Testis (tissue), 3 donors: Measurements from ENCODE around the gene JMJD6. TPM values are rescaled to one million over a fixed set of nuclear protein-coding genes. Genes with fewer than 3 reads are reported as not detected.
A peak's percentile ranks its signal among the peaks of the same experiment; 100 is the strongest.
"Not testable (repeated sequence)": the region's sequence is repeated elsewhere in the genome, so short reads cannot be mapped to it uniquely, and the experiment has no call there.

Experiments
- DNase-seq: peaks from one replicate; pipeline ENCODE4 v3.0.0-alpha.2; 2019
- H3K27ac ChIP-seq, 2 donors: fragments of 200-600 bp; sonication (generic); one replicate each; pipeline ENCODE4 v1.5.1; 2019
- H3K27me3 ChIP-seq: fragments of 200-600 bp; sonication (generic); one replicate; pipeline ENCODE4 v1.5.1; 2019
- H3K36me3 ChIP-seq: fragments of 200-600 bp; sonication (generic); one replicate; pipeline ENCODE4 v1.5.1; 2017; ENCODE audit warnings: low read depth; ENCODE audit errors: missing control alignments
- H3K4me1 ChIP-seq: fragments of 200-600 bp; sonication (generic); one replicate; pipeline ENCODE4 v1.5.1; 2019
- H3K4me3 ChIP-seq, 2 donors: fragments of 200-600 bp; sonication (generic); one replicate each; pipeline ENCODE4 v1.5.1; 2017 to 2019
- H3K9me3 ChIP-seq: fragments of 200-600 bp; sonication (generic); one replicate; pipeline ENCODE4 v1.5.1; 2017
- CTCF ChIP-seq, 3 experiments: fragments of 450-650 bp in 2 of 3; fragments of 200-600 bp in 1 of 3; sonication (generic) in 1 of 3; IDR thresholded peaks; one replicate each; pipeline ENCODE4 v1.5.1; 2016 to 2019; ENCODE audit warnings: antibody characterized with exemption in 3 of 3, mild to moderate bottlenecking in 2 of 3, moderate library complexity in 1 of 3
- POLR2A ChIP-seq: fragments of 450-650 bp; IDR thresholded peaks from one replicate; pipeline ENCODE4 v1.6.1; 2017; ENCODE audit warnings: antibody characterized with exemption, mild to moderate bottlenecking, moderate library complexity
- WGBS, 2 donors: methylation state at CpG; one replicate each; pipeline ENCODE4 v1.1.5; 2018; 5-methylcytosine and 5-hydroxymethylcytosine counted together
- intact Hi-C: fragments of 100-400 bp; cut with DNase I; formaldehyde crosslinking; loops from one replicate; pipeline ENCODE4 v1.15.1; 2023; ENCODE audit warnings: low total_unique reads
- polyA plus RNA-seq: library from polyadenylated mRNA; stranded (reverse); fragments of 350-450 nt; fragmentation: Illumina TruSeq; extraction: RNeasy Lipid Tissue Mini Kit (QIAGEN cat#74804); gene quantifications from one replicate; pipeline ENCODE4 v1.2.3, GENCODE V29; 2014; ENCODE audit warnings: low read depth, low replicate concordance; ENCODE audit not compliant: insufficient read depth
- total RNA-seq, 2 donors: library from RNA; depleted of rRNA; stranded (reverse); fragments of >200 nt; gene quantifications; one replicate each; pipeline ENCODE4 v1.2.3, GENCODE V29; 2016

The JMJD6 gene
- total and polyA plus RNA-seq, 3 donors from 2014 or later = 31.7 to 44.6 (median 40.5) TPM

GRCh38 chr17:76740329-76741118 lies 14.1 kb upstream of the JMJD6 start:
- H3K9me3 ChIP-seq = no peaks in the 10 kb centered on the region
- TF ChIP-seq POLR2A (no peak), CTCF (IDR thresholded peaks at IDR 0.05) (no peak)
- no peak for DNase-seq
- H3K4me1 ChIP-seq = peaks cover 8% of the 10 kb centered on the region
- H3K27ac ChIP-seq = no peak overlapping the region
- H3K36me3 ChIP-seq = no peaks in the 10 kb centered on the region
- no peak overlapping the region for H3K4me3 ChIP-seq
- intact Hi-C loops = no loop called here
- H3K27me3 ChIP-seq = no peaks in the 10 kb centered on the region
- 62 to 72% methylated on average over 5 of the region's 5 CpGs for WGBS, 2 donors

GRCh38 chr17:76739568-76740115 lies 13.2 kb upstream of the JMJD6 start:
- 62 to 66% methylated on average over 17 of the region's 17 CpGs for WGBS, 2 donors
- H3K9me3 ChIP-seq, H3K36me3 ChIP-seq, H3K27ac ChIP-seq, DNase-seq, H3K27me3 ChIP-seq, H3K4me3 ChIP-seq, intact Hi-C loops: not testable (repeated sequence)
- H3K4me1 ChIP-seq = peaks cover 13% of the 10 kb centered on the region

GRCh38 chr17:76738468-76738850 lies 12.1 kb upstream of the JMJD6 start:
- WGBS, 2 donors = 1 to 2% methylated on average over 7 of the region's 7 CpGs

GRCh38 chr17:76737676-76738467 lies 11.5 kb upstream of the JMJD6 start, which contains the start of gene MFSD11:
MFSD11 (plus strand) TSS chr17:76738119; CDS start chr17:76738353, 234 bp downstream.
- no peak for TF ChIP-seq CTCF (IDR thresholded peaks at IDR 0.05)
- TF ChIP-seq POLR2A = peak; percentile 41
- Histone ChIP-seq H3K27me3 (no peaks in the 10 kb centered on the region), H3K4me1 (peaks cover 27% of the 10 kb centered on the region), H3K36me3 (no peaks in the 10 kb centered on the region), H3K27ac (peak within 1 kb of the TSS; percentile 97 to 98), H3K4me3 (peak within 1 kb of the TSS; percentile 99), H3K9me3 (no peaks in the 10 kb centered on the region)
- intact Hi-C loops = no loop called here
- DNase-seq = peak; percentile 91
- whole genome bisulfite sequencing, 2 donors = 0% methylated on average over 33 to 36 of the region's 57 CpGs

More at GRCh38 chr17:76738468-76738850, 12.1 kb upstream of the JMJD6 start:
- intact Hi-C loops = no loop called here
- TF ChIP-seq POLR2A (no peak), CTCF (IDR thresholded peaks at IDR 0.05) (no peak)
- H3K27me3 ChIP-seq = no peaks in the 10 kb centered on the region
- H3K27ac ChIP-seq = peak overlapping the region in 1 of 2 donors; percentile 97
- H3K9me3 ChIP-seq = no peaks in the 10 kb centered on the region
- H3K4me1 ChIP-seq = peaks cover 22% of the 10 kb centered on the region
- H3K36me3 ChIP-seq = no peaks in the 10 kb centered on the region
- peak overlapping the region; percentile 99 for H3K4me3 ChIP-seq
- DNase-seq = no peak
